ENCODE measurements around the gene KRTAP4-8. TPM values are rescaled to one million over a fixed set of nuclear protein-coding genes. Genes with fewer than 3 reads are reported as not detected.
"Not testable (repeated sequence)": the region's sequence is repeated elsewhere in the genome, so short reads cannot be mapped to it uniquely, and the experiment has no call there.

Gene KRTAP4-8
- total and polyA plus RNA-seq, 11 donors: not detected

- no peak for TF ChIP-seq POLR2A (IDR thresholded peaks at IDR 0.05)
- no peak for TF ChIP-seq CTCF (IDR thresholded peaks at IDR 0.05)
These were observed 39.2 kb downstream of the KRTAP4-8 start for GRCh38 chr17:41058741-41059140.

GRCh38 chr17:41057547-41057946 lies 40.4 kb downstream of the KRTAP4-8 start:
- intact Hi-C loops (cut with DNase I): no loop called here
- ATAC-seq: no peak
- TF ChIP-seq POLR2A (IDR thresholded peaks at IDR 0.05) (no peak), CTCF (IDR thresholded peaks at IDR 0.05) (no peak)
- WGBS, 4 donors: 88 to 95% (median 92%) methylated on average over 1 of the region's 1 CpG
- H3K4me1 ChIP-seq: no peaks in the 10 kb centered on the region
- no peak overlapping the region for H3K4me3 ChIP-seq
- peaks cover 0 to 54% (median 27%) of the 10 kb centered on the region in 9 donors for H3K27me3 ChIP-seq
- no peak for DNase-seq
- no peak overlapping the region for H3K27ac ChIP-seq
- peaks cover 0 to 12% (median 2%) of the 10 kb centered on the region in 12 donors for H3K9me3 ChIP-seq
- no peaks in the 10 kb centered on the region for H3K36me3 ChIP-seq

More at GRCh38 chr17:41058741-41059140, 39.2 kb downstream of the KRTAP4-8 start:
- intact Hi-C loops (cut with DNase I): no loop called here
- H3K4me1 ChIP-seq: no peaks in the 10 kb centered on the region
- H3K4me3 ChIP-seq: no peak overlapping the region
- no peak for DNase-seq
- H3K9me3 ChIP-seq: peaks cover 0 to 6% (median 0%) of the 10 kb centered on the region in 12 donors
- no peaks in the 10 kb centered on the region for H3K36me3 ChIP-seq
- no peak for ATAC-seq
- 80 to 89% (median 83%) methylated on average over 5 of the region's 5 CpGs for WGBS, 4 donors
- H3K27ac ChIP-seq: no peak overlapping the region
- peaks cover 0 to 58% (median 27%) of the 10 kb centered on the region in 9 donors for H3K27me3 ChIP-seq

GRCh38 chr17:41055130-41055529 lies 42.8 kb downstream of the KRTAP4-8 start, which contains the start of gene KRTAP2-2:
TSS of gene KRTAP2-2 (minus strand) at chr17:41055230. CDS start at chr17:41055211, 19 bp downstream.
- intact Hi-C loops (cut with DNase I); H3K36me3 ChIP-seq; H3K27ac ChIP-seq; ATAC-seq; DNase-seq; H3K4me3 ChIP-seq; H3K4me1 ChIP-seq: not testable (repeated sequence)
- Histone ChIP-seq H3K27me3 (peaks cover 0 to 44% (median 22%) of the 10 kb centered on the region in 9 donors), H3K9me3 (peaks cover 0 to 12% (median 2%) of the 10 kb centered on the region in 12 donors)
- 14 to 47% (median 26%) methylated on average over 1 of the region's 6 CpGs for whole genome bisulfite sequencing, 4 donors

- H3K36me3 ChIP-seq; DNase-seq; H3K4me3 ChIP-seq; H3K27ac ChIP-seq; ATAC-seq; intact Hi-C loops (cut with DNase I); H3K4me1 ChIP-seq: not testable (repeated sequence)
- 60 to 73% (median 63%) methylated on average over 7 to 9 of the region's 9 CpGs for WGBS, 4 donors
- Histone ChIP-seq H3K27me3 (peaks cover 0 to 47% (median 20%) of the 10 kb centered on the region in 9 donors), H3K9me3 (peaks cover 0 to 12% (median 2%) of the 10 kb centered on the region in 12 donors)
These were observed 43.4 kb downstream of the KRTAP4-8 start for GRCh38 chr17:41054556-41054955.

- no peak overlapping the region for H3K27ac ChIP-seq
- WGBS, 4 donors: 84 to 90% (median 88%) methylated on average over 4 of the region's 4 CpGs
- peaks cover 0 to 45% (median 17%) of the 10 kb centered on the region in 9 donors for H3K27me3 ChIP-seq
- DNase-seq: no peak
- intact Hi-C loops (cut with DNase I): no loop called here
- no peak for TF ChIP-seq POLR2A (IDR thresholded peaks at IDR 0.05)
- no peak for TF ChIP-seq CTCF (IDR thresholded peaks at IDR 0.05)
- no peak for ATAC-seq
- no peaks in the 10 kb centered on the region for H3K4me1 ChIP-seq
- peaks cover 0 to 12% (median 2%) of the 10 kb centered on the region in 12 donors for H3K9me3 ChIP-seq
- H3K4me3 ChIP-seq: no peak overlapping the region
- H3K36me3 ChIP-seq: no peaks in the 10 kb centered on the region
These were observed 43.9 kb downstream of the KRTAP4-8 start for GRCh38 chr17:41054025-41054424.
